ENCODE results near the gene SH3PXD2B. TPM values are rescaled to one million over a fixed set of nuclear protein-coding genes. Genes with fewer than 3 reads are reported as not detected.
A peak's percentile ranks its signal among the peaks of the same experiment; 100 is the strongest.

The SH3PXD2B gene
- total and polyA plus RNA-seq, 2 of the 4 experiments (the other 2 are of a cell fraction), result 8.2 to 14.4 TPM

DNA sequence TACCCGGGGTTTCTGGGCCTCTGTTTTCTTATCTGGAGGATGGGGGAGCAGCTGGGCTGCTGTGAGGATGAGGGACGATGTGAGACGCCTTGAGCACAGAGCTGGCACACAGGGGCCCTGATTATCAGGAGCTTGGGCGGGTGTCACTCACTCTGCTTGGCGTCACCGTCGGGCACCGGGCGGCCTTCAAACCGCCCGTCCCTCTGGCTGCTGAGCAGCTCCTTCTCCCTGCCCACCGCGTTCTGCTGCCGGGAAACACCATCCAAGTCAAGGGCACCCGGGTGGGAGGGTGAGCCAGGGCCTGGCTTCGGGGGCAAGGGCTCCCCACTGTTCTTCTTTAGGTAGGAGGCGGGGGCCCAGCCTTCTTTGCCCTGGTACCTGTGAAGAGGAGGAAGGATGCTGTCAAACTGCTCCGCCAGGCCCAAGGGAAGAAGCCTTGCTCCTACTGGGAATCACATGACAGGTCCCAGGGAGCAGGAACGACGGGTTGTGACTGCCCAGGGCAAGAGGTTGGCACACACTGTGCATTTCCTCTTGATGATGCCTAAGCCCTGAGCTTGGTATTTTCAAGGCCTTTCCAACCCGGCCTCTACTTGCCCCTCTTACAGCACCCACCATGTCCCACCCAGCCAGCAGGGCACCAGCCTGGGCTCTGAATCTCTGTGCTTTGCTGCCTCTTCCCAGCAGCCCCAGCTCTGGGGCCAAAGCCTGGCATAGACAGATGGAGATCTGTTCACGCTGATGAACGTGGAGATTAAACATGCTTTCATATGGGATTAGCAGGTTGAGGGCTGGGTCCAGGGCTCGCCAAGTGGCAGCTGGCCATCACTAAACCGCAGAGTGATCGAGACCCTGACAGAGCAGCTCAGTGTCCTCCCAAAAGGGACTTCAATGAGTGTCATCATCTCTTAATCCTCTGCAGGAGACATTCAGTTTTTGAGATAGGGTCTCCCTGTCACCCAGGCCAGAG is 103.8 kb downstream of the SH3PXD2B start:
- H2BK120ac ChIP-seq (ENCODE audit: low read depth, low read length), result no peak overlapping the region
- H3K27ac ChIP-seq (ENCODE audit: insufficient read depth, low read length), result no peak overlapping the region
- POLR2A ChIA-PET (ENCODE audit: unreplicated experiment), result no interaction called here
- dilution Hi-C loops (cut with HindIII; ENCODE audit: low sequenced_read_pairs, unreplicated experiment), result no loop called here
- H3K56ac ChIP-seq (ENCODE audit: extremely low read depth, insufficient read depth, low read length), result no peak overlapping the region
- H3K9me1 ChIP-seq (ENCODE audit: insufficient read depth, low read length), result peaks cover 36% of the 10 kb centered on the region
- no peak for DNase-seq
- peaks cover 18% of the 10 kb centered on the region for H3K4me1 ChIP-seq (ENCODE audit: control insufficient read depth, insufficient read depth, low read length)
- H3K18ac ChIP-seq (ENCODE audit: low read depth, low read length), result no peak overlapping the region
- no peaks in the 10 kb centered on the region for H3K9me3 ChIP-seq (ENCODE audit: control insufficient read depth, insufficient read depth, low read length)
- no peak overlapping the region for H3K14ac ChIP-seq (replicated peaks; ENCODE audit: low read depth, low read length)
- H3K27me3 ChIP-seq (ENCODE audit: control insufficient read depth, insufficient read depth, low read length), result no peaks in the 10 kb centered on the region
- intact Hi-C loops (cut with micrococcal nuclease), result loop anchor here (10.0 kb wide), 1 partner anchor 246 kb away; no protein-coding TSS in a partner anchor
- H3K4me3 ChIP-seq (ENCODE audit: insufficient read depth, low read depth, low read length), result no peak overlapping the region
- in situ Hi-C loops (cut with MboI; ENCODE audit: low sequenced_read_pairs), result no loop called here
- H3K4ac ChIP-seq (ENCODE audit: low read depth, low read length), result no peak overlapping the region
- no peak overlapping the region for H2BK15ac ChIP-seq (ENCODE audit: low read depth, low read length)
- H2AFZ ChIP-seq (replicated peaks; ENCODE audit: low read length, poor library complexity), result no peak overlapping the region
- no peak overlapping the region for H2AK5ac ChIP-seq (ENCODE audit: low read depth, low read length)
- BruUV-seq (replicated peaks), result no TSS peak
- H2BK5ac ChIP-seq (ENCODE audit: low read depth, low read length, poor library complexity, severe bottlenecking), result no peak overlapping the region
- 96% methylated on average over 15 of the region's 26 CpGs; no CpG with 5 or more reads in 1 of the 2 experiments for WGBS, 2 experiments (ENCODE audit: extremely low coverage in 2 of 2, insufficient read length in 1 of 2)
- TF ChIP-seq, protein P1, sequence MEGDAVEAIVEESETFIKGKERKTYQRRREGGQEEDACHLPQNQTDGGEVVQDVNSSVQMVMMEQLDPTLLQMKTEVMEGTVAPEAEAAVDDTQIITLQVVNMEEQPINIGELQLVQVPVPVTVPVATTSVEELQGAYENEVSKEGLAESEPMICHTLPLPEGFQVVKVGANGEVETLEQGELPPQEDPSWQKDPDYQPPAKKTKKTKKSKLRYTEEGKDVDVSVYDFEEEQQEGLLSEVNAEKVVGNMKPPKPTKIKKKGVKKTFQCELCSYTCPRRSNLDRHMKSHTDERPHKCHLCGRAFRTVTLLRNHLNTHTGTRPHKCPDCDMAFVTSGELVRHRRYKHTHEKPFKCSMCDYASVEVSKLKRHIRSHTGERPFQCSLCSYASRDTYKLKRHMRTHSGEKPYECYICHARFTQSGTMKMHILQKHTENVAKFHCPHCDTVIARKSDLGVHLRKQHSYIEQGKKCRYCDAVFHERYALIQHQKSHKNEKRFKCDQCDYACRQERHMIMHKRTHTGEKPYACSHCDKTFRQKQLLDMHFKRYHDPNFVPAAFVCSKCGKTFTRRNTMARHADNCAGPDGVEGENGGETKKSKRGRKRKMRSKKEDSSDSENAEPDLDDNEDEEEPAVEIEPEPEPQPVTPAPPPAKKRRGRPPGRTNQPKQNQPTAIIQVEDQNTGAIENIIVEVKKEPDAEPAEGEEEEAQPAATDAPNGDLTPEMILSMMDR (conservative IDR thresholded peaks at IDR 0.05; ENCODE audit: low read depth, low read length), result no peak
- TF ChIP-seq RFX5 (IDR thresholded peaks at IDR 0.05; ENCODE audit: low read depth, low read length) (no peak), SMC3 (IDR thresholded peaks at IDR 0.05; ENCODE audit: low read depth, low read length) (no peak), NFE2L2 (IDR thresholded peaks at IDR 0.05; ENCODE audit: low read depth, low read length) (no peak), BHLHE40 (IDR thresholded peaks at IDR 0.05; ENCODE audit: low read depth, low read length) (no peak), FOS (IDR thresholded peaks at IDR 0.05; ENCODE audit: low read depth, low read length) (no peak), MXI1 (IDR thresholded peaks at IDR 0.05; ENCODE audit: borderline replicate concordance, low read depth, low read length) (no peak), MAFK (IDR thresholded peaks at IDR 0.05; ENCODE audit: low read depth, low read length) (no peak), CEBPB (IDR thresholded peaks at IDR 0.05; ENCODE audit: low read depth, low read length) (no peak), POLR2A (IDR thresholded peaks at IDR 0.05; ENCODE audit: low read depth, low read length) (no peak), CHD1 (IDR thresholded peaks at IDR 0.05; ENCODE audit: low read depth, low read length) (no peak), RCOR1 (IDR thresholded peaks at IDR 0.05; ENCODE audit: insufficient replicate concordance, low read length) (no peak)
- TF ChIP-seq, protein P2, sequence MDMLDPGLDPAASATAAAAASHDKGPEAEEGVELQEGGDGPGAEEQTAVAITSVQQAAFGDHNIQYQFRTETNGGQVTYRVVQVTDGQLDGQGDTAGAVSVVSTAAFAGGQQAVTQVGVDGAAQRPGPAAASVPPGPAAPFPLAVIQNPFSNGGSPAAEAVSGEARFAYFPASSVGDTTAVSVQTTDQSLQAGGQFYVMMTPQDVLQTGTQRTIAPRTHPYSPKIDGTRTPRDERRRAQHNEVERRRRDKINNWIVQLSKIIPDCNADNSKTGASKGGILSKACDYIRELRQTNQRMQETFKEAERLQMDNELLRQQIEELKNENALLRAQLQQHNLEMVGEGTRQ (IDR thresholded peaks at IDR 0.05; ENCODE audit: low read depth, low read length), result no peak
- no peak overlapping the region for H4K8ac ChIP-seq (ENCODE audit: low read depth in 2 of 2, low read length in 2 of 2)
- no peak overlapping the region for H3K4me2 ChIP-seq (ENCODE audit: low read depth, low read length)
- H4K91ac ChIP-seq (ENCODE audit: insufficient read depth, low read depth, low read length), result no peak overlapping the region
- peaks cover 0 to 12% of the 10 kb centered on the region in 2 experiments; a peak in 2 of 4 replicates for H3K79me1 ChIP-seq (ENCODE audit: low read depth in 1 of 2, low read length in 2 of 2)
- no peak overlapping the region for H3K9ac ChIP-seq (ENCODE audit: low read depth, low read length)
- peaks cover 66% of the 10 kb centered on the region for H3K36me3 ChIP-seq (ENCODE audit: control insufficient read depth, insufficient read depth, low read length)
- no peak for ATAC-seq (ENCODE audit: low read depth)
- CTCF ChIA-PET, result no interaction called here
- H4K5ac ChIP-seq (ENCODE audit: low read depth, low read length), result no peak overlapping the region
- H2BK20ac ChIP-seq (ENCODE audit: low read depth, low read length), result no peak overlapping the region
- no peak overlapping the region for H3K23ac ChIP-seq (ENCODE audit: low read depth, low read length)
- peaks cover 26% of the 10 kb centered on the region for H4K20me1 ChIP-seq (ENCODE audit: insufficient read depth, low read length)
- H2AK9ac ChIP-seq (replicated peaks; ENCODE audit: low read depth, low read length, poor library complexity), result peak overlapping the region; percentile 68

All from IMR-90 (cell line).